KG1 (cell line): Measurements from ENCODE around the gene PTPRG.
"Not testable (repeated sequence)": the region's sequence is repeated elsewhere in the genome, so short reads cannot be mapped to it uniquely, and the experiment has no call there.

ENCODE experiments used
- DNase-seq: peaks from one replicate; lab custom pipeline; 2025; lab: John Stamatoyannopoulos, UW

The PTPRG gene

DNA sequence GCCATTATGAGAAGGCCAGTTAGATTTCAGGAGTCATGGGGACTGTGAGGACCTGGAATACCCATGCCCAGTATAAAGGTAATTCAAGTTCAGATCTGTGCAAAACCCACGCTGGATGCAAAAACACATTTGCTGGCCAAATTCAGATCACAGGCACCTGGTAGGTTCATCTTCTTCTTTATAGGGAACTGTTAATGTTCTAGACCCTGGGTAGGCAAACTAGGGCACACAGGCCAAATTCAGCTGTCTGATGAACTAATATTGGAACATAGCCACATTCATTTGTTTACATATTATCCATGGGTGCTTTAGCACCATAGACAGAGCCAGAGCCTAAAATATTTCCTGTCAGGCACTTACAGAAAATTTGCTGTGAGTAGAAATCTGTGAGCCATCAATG, 241.4 kb downstream of the PTPRG start:
- no peak for DNase-seq

DNA sequence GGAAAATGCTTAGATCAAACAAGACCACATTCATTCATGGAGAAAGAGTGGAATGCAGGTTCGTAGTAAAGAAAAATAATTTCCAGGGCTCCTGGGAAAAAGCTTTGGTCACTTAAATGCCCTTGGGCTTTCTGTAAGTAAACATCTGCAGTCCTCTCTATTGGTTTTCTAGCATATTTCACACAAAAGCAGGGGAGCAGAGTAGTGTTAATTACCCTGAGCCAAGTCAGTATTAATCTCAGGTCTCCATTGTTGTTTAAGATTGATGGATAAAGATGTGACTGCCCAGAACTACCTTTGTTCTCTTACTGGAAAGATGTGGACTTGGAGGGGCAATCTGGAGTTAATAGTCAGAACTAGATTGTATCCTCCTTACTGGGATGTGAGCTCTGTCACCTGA, 242.6 kb downstream of the PTPRG start:
- no peak for DNase-seq

DNA sequence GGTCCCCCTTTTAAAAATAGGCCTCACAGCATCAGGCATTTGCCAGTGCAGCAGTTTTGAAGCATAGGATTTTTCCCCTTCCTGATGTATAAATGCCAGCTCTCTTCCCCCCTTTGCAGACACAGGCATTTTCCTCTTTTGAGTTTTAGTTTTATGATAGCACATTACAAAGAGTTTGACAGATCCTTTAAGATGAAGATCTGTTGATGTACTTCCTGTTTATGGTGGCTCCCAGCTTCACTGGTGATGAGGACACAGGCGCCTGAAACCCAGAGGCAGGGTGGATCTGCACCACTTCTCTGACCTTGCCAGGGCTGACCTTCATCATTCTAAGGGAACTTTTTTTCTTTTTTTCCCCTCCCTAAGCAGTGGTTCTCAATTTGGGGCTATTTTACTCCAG, 243.4 kb downstream of the PTPRG start:
- DNase-seq, result no peak

DNA sequence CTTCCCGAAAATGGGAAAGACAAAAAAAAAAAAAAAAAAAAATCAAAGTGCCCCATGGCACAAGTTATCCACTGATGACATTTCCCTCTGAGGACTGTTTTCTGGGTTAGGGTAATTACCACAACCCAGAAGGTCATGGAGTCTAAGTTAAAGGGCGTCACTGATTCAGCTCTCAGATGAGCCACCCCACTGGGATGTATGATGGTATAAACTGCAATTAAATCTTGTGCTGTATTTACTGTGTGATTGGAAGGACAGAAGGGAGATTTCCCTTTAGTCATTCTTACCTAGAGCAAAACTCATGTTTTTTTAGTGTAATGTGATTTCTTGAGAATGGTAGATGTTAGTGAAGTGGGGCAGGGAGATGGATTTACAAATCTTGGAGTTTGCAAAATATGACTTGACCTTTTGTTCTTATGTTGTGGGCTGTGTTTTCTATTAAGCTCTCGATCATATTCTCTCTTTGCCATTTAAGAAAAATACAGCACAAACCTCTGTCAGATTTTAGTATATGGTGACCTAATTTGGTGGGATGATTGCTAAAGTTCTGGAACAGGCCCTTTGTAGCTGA, 244.2 kb downstream of the PTPRG start:
- no peak for DNase-seq

DNA sequence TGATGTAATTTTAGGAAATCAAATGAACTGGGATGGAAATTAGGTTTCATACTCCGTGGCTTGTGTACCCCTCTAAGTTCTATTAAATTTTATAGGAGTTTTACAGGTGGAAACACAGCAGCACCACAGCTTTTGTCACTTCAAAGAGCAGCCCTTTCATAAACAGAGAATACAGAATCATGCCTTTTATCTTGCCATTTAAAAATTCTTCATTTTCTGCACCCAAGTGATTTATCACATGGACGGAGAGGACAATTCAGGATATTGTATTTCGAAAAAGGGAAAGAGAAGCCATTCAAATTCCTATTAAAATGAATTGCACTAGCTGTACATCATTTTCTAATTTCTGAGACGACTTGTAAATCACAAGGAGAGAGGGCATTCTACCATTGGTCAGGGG, 245.4 kb downstream of the PTPRG start:
- DNase-seq, result no peak

DNA sequence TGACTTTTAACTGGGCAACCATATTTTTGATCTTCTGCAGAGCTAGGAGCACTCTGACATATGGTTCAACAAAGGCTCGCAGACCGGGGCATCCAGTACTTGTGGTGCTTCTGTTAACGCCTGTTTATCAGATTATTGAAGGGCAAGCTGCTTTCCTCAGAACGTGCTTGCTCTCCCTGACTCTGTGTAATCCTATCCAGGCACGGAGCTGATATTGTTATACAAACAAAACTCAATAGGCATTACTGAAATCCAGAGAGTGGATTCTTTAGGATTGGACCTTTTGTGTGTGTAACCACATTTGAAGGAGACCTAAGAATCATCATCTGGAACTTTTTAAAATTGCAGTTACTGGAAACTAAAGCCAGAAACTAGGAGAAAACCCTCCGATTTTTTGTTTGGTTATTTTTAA, 246.5 kb downstream of the PTPRG start:
- DNase-seq, result no peak

DNA sequence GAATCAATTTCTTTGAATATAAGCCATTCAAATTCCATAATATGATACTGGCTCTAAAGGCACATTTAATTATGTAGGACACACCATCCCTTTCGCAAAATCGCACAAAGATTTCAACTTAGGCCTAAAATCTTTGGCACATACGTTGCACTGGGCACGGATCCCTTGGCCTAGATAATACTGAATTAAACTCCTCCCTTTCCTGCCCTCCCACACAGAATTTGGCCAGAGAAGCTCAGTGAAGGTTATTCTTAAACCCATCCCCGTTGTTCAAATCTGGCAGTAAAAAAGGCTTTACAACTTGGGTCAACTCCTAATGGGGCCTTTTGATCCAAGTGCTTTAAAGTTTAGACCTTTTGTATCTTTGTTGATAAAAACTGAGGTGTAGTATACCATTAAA, 247.2 kb downstream of the PTPRG start:
- DNase-seq, result no peak

DNA sequence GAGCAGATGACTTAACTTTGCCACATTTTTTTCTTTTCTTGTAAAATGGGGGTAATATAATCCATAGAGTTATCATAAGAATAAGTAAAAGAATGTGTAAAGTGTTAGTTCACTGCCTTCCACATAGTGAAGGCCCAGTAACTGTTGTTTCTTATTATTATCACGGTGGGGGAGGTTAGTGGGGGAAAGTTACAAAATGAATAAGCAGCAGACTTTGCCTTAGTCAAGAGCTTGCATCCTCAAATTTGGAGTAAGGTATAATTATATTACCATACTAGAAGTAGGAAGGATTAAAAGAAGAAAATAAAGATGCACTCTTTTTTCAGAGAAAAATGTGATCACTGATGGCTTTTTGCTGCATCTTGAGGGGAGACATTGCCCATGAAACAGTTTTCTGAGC, 247.6 kb downstream of the PTPRG start:
- no peak for DNase-seq

DNA sequence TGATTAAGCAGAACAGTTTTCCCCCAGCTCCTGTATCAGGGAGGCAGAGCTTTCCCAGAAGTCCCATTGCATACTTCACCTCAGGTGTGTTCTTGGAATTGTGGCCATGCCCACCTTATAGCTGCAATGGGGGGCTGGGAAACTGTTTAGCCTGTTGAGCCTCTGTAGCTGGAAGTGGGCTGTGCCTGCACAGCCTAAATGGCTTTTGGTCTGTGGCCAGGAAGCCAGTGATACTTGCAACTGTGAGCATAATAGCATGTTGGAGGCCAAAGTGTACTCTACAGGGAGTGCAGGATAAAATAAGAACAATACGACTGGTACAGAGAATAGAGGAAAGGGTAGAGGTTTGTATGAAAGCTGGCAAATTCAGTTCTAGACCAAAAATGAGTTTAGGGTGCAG, 248.5 kb downstream of the PTPRG start:
- DNase-seq, result no peak

DNA sequence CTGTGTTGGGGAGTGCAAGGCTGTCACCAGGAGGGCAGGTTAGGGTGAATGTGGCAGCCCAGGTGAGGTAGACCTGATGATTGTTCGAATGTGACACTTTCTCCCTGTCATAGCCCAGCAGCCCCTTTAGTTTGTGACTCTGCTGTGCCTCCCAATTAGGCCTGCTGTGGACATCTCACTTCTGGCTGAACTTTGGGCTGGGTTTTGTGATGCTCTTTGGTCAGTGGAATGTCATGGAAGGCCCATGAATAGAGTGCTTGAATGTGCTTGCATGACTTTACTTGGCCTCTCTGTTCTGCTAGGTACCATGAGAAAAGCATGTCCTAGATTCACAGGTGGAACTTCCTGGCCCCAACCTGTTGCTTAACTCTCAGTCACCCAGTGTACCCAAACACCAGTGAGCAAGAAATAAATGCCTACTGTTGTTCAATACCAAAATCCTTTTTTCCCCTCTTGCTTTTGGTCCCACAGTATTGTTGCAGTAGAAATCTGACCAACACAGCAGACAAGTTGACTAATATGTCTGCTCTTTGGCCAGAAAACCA, 249.7 kb downstream of the PTPRG start:
- DNase-seq, result no peak

DNA sequence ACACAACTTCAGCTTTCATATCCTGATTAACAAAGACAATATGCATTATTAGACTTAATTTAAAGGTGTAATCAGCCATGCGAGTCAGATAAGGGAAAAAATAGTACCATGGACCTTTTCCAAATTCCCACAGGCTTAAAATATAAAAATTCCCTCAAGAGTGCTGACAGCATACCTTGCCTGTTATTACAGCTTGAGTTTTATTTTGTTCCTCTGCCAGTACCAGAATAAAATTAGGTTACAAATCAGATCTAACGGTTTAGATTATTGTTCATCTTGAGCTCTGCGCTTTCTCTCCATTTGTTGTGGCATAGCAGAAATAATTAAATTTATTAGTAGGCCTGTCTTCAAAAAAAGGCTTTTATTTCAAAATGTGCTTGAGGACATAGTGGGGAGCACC, 250.3 kb downstream of the PTPRG start:
- no peak for DNase-seq

DNA sequence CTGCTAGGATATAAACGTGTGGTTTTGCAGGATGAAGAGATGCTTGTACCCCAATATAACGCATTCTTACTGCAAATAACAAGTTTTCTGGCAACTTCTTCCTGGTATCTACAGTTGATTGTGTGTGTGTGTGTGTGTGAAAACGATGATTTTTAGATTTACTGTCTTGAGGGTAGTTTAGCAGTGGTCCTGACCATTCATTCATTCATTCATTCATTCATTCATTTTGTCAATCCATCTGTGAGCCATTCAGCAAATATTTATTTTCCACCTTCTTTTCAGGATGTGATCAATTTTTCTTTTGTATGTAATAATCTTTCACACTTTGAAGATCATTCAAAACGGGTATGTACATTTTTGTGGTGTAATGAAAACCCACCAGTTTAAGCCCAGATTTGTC, 250.7 kb downstream of the PTPRG start:
- no peak for DNase-seq

DNA sequence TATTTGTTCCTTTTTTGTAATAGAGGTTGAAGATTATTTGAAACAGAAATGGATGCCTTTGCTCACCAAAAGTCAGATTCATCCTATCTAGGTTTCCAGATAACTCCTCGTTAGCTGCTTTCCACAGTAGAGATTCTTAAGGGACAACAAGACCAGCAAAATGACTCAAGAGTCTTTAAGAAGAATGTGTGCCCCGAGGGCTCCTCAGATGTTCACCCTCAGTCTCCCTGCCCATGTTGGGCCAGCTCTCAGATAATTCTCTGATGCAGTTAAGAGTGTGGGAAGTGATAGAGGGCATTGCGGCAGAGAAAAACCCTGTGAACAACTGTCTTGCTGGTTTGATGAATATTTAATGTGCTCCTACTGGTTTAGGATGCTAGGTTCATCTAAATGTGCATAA, 251.1 kb downstream of the PTPRG start:
- no peak for DNase-seq

DNA sequence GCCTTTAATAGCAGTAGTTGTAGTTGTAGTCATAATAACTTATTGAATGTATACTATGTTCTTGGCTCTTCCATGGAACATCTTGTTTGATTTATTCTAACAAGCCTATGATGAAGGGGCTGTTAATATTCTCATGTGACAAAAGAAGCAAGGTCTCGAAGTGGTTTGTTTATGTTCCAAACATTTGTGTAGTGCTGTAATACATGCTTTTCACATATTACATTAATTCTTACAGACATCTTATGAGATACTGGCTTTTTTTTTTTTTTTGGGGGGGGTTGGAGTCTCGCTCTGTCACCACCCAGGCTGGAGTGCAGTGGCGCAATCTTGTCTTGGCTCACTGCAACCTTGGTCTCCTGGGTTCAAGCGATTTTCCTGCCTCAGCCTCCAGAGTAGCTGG, 252.3 kb downstream of the PTPRG start:
- DNase-seq, result no peak

DNA sequence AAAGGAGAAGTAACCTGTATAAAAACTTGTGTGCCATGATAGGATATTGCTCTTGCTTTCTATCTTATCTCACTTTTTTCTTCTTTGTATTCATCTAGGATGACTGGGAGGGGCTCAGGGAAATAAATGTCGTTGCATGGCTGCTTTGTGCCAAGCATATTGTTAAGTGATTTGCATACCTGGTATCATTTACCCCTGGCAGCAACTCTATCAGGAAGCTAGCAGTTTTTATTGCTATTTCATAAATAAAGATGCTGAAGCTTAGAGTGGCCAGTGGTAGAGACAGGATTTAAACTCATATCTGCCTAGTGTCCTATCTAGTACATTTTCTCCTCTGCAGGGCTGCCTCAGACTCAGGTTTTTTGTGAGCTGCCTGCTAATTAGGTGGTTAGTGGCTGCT, 253.3 kb downstream of the PTPRG start:
- DNase-seq, result no peak

DNA sequence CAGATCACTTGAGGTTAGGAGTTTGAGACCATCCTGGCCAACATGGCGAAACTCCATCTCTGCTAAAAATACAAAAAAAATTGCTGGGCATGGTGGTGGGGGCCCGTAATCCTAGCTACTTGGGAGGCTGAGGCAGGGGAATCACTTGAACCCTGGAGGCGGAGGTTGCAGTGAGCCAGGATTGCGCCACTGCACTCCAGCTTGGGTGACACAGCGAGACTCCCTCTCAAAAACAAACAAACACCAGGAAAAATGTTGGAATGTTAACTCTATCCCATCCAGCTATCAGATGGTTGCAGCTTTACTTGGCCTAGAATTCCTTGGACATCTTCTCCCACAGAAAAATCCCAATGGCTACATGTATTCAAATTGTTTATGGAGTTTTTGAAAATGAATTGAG, 254.9 kb downstream of the PTPRG start:
- not testable (repeated sequence) for DNase-seq

DNA sequence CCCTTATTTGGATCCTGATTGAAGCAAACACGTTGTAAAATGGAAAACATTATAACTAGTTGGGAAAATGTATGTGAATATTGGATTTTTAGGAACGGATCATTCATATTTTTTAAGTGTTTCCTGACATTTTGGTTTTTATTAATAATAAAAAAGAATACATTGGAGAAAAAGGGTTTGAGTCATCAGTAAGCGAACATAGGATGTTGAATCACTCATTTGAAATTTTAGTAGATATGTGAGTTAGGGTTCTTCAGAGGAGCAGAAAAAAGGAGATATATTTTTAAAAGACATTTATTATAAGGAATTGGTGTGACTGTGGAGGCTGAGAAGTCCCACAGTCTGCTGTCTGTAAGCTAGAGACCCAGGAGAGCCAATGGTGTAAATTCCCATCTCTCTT, 258.5 kb downstream of the PTPRG start:
- DNase-seq, result no peak

DNA sequence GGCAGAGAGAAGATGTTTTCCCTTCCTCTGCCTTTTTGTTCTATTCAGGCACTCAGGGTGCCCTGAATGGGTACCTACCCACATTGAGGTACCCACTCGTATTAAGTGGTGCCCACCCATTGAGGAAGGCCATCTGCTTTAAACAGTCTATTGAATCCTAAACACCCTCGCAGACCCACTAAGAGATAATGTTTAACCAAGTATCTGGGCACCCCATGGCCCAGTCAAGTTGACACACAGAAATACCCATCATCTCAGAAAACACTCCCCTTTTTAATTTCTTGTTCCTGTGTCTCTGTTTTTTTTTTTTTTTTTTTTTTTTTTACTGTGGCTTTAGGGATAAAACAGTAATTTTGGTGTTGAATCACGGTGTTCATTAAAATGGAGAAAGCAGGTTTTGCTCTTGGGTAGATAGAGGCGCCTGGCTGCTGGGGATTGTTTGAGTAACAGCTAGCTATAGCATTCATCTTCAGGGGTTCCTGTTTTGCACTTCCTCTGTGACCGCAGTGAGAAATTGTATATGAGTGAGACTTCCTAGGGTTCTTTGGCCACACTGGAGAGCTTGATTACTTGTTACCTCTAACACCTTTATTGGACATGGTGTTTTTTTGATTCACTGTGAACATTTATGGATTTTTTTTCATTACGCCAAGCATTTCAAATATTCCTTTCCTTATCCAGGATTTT, 259.1 kb downstream of the PTPRG start:
- peak; percentile 18 for DNase-seq

DNA sequence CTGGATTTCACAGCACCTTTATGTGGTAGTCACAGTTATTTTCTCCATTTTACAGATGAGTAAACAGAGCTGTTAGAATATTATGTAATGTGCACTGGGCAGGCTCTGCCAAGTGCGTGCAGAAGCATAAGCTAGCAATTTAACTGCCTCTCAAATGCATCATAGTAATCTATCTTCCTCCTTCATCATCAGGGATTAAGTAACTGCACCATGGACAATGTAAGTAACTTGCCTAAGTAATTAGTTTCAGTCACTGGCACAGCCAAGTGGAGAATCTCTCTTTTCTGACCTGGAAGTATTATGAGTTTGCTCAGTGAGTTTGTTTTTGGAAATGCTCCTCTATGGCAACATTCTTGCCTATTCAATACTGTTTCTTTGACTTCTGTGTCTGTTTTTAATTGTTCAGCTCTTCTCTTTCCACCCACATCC, 260.5 kb downstream of the PTPRG start:
- no peak for DNase-seq

DNA sequence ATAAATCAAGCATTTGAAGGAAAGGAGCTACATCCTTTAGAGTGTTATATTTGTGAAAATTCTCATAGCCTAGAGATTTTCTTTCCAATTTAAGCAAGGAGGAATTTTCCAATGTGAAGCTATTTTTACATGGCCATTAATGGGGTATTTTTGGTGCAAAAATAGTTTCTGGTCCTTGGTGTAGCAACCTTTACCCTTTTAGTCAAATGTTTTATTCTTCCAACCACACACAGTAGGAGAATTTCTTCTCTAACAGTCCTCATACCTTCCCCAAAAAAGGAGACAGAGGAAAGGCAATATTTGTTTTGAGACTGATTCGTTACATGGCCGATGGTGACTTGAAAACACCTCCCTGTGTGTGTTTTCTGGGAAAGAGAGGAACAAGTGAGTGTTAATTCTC, 261.2 kb downstream of the PTPRG start:
- no peak for DNase-seq

DNA sequence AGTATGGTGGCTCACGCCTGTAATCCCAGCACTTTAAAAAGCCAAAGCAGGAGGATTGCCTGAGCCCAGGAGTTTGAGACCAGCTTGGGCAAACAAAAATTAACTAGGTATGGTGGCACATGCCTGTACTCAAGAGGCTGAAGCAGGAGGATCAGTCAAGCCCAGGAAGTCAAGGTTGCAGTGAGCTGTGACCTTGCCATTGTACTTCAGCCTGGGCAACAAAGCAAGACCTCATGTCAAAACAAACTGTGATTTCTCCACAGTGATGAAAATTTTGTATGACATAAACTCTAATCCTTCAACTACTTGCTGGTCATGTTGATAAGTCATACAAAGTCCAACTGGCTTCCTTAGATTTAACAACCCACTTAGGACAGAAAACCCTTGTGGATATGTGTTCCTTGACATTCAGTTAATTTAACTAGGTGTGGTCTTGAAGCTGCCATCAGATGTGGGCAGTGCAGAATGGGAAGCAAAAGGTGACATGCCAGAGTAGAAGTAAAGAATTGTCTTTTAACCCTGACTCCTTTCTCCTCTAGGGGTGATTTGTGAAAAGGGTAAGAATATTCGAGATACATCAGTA, 263.3 kb downstream of the PTPRG start:
- DNase-seq, result no peak

DNA sequence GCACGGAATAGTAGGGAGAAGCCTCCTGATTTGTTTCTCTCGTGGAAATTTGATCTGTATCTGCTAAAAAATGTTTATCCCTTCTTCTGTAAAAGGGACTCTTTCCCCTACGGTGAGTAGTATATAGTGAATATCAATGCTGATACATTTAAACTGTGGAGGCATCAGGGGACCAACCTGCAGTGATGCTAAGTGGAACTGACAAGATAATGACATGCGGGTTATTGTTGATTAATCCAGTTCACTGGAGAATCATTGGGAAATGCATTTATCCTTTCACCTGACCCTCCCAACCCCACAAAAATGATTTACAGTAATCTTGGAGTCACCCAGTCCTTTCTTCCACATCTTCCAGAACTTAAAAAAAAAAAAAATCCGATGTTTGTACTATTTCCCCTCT, 264.8 kb downstream of the PTPRG start:
- DNase-seq, result no peak

DNA sequence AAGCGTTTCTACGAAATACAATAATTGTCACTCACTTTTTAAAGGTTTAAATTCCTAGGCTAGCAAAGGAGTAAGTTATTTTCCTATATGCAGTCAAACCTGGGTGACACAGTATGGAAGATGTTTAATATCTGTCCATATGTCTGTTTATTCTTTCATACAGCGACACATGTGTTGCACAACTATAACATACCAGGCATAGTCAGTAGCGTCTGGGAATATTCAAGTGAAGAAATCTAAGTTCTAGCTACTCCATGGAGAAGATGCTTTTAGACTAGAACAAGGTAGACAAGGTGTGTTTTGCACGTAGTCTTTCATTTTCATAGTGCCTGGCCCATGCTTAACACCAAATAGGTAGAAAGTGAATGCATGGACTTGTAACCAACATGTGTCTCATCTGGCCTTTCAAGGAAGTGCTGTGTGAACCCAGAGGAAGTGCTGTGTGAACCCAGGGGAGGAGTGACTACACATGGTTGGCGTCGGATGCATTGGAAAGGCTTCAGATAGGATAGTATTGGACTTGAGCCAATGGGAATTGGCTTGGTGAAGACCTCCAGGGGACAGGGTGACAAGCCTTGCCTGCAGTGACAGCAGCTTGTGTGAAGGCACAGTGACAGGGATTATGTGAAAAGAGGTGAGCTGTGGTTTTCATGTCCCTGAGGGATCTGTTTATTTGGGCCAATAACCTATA, 267.0 kb downstream of the PTPRG start:
- no peak for DNase-seq
